ENCODE measurements around the gene MEGF6. TPM values are rescaled to one million over a fixed set of nuclear protein-coding genes. Genes with fewer than 3 reads are reported as not detected.
"Not testable (repeated sequence)": the region's sequence is repeated elsewhere in the genome, so short reads cannot be mapped to it uniquely, and the experiment has no call there.

Gene MEGF6
- total RNA-seq, 8 experiments from 2014 or later, result 0.40 to 14.0 (median 2.0) TPM

DNA sequence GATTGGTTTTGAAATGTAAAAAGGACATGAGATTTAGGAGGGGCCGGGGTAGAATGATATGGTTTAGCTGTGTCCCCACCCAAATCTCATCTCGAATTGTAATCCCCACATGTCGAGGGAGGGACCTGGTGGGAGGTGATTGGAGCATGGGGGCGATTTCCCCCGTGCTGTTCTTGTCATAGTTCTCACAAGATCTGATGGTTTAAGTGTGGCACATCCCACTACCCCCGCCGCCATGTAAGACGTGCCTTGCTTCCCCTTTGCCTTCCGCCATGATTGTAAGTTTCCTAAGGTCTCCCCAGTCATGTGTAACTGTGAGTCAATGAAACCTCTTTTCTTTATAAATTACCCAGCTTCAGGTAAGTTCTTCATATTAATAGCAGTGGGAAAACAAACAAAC is 10.8 kb upstream of the MEGF6 start:
- WGBS, 10 experiments, result 20 to 67% (median 54%) methylated on average over 1 to 8 of the region's 9 CpGs; no CpG with 5 or more reads in 2 of the 10 experiments
- H3K4me3 ChIP-seq; ATAC-seq (replicated peaks in 6 of 8); H3K27ac ChIP-seq: not testable (repeated sequence)
- peaks cover 32 to 41% of the 10 kb centered on the region in 2 donors for H3K4me1 ChIP-seq (replicated peaks in 1 of 2)
- in situ Hi-C loops (cut with MboI; ENCODE audit: low pct_unique_long_range_greater_than_20kb in 2 of 9, low sequenced_read_pairs in 9 of 9, unreplicated experiment in 9 of 9), result loop anchor here in 2 of 9 experiments (5.0 to 10.0 kb wide), 2 partner anchors 130 to 167 kb away; partner anchors contain the start of gene ARHGEF16 (in 1 of the 2)

DNA sequence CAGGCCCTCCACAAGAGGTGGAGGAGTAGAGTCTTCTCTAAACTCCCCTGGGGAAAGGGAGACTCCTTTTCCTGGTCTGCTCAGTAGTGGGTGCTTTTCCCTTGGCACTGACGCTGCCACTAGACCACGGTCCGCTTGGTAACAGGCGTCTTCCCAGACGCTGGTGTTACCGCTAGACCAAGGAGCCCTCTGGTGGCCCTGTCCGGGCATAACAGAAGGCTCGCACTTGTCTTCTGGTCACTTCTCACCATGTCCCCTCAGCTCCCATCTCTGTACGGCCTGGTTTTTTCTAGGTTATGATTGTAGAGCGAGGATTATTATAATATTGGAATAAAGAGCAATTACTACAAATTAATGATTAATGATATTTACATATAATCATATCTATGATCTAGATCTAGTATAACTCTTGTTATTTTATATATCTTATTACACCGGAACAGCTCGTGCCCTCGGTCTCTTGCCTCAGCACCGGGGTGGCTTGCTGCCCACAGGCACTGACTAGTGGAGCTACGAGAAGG is 9.9 kb upstream of the MEGF6 start:
- not testable (repeated sequence) for ATAC-seq (replicated peaks in 6 of 8)
- in situ Hi-C loops (cut with MboI; ENCODE audit: low pct_unique_long_range_greater_than_20kb in 2 of 9, low sequenced_read_pairs in 9 of 9, unreplicated experiment in 9 of 9), result loop anchor here in 2 of 9 experiments (5.0 to 10.0 kb wide), 2 partner anchors 129 to 166 kb away; partner anchors contain the start of gene ARHGEF16 (in 1 of the 2)
- H3K27ac ChIP-seq, result peak overlapping the region in 1 of 2 donors; percentile 25
- peak overlapping the region in 1 of 5 donors; percentile 25 for H3K4me3 ChIP-seq
- WGBS, 10 experiments, result 10 to 61% (median 55%) methylated on average over 2 to 6 of the region's 15 CpGs; no CpG with 5 or more reads in 5 of the 10 experiments
- H3K4me1 ChIP-seq (replicated peaks in 1 of 2), result peaks cover 32 to 40% of the 10 kb centered on the region in 2 donors

DNA sequence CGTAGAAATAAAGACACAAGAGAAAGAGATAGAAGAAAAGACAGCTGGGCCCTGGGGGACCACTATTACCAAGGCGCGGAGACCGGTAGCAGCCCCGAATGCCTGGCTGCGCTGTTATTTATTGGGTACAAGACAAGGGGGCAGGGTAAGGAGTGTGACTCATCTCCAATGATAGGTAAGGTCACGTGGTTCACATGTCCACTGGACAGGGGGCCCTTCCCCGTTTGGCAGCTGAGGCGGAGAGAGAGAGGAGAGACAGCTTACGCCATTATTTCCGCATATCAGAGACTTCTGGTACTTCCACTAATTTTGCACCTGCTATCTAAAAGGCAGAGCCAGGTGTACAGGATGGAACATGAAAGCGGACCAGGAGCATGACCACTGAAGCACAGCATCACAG is 9.4 kb upstream of the MEGF6 start:
- no peak for ATAC-seq (replicated peaks in 6 of 8)
- in situ Hi-C loops (cut with MboI; ENCODE audit: low pct_unique_long_range_greater_than_20kb in 2 of 9, low sequenced_read_pairs in 9 of 9, unreplicated experiment in 9 of 9), result loop anchor here in 2 of 9 experiments (5.0 to 10.0 kb wide), 2 partner anchors 128 to 166 kb away; partner anchors contain the start of gene ARHGEF16 (in 1 of the 2)
- WGBS, 10 experiments, result 0 to 100% (median 63%) methylated on average over 1 to 11 of the region's 12 CpGs; no CpG with 5 or more reads in 1 of the 10 experiments
- Histone ChIP-seq H3K4me3 (peak overlapping the region in 1 of 5 donors; percentile 25), H3K27ac (peak overlapping the region in 1 of 2 donors; percentile 25), H3K4me1 (replicated peaks in 1 of 2) (peaks cover 27 to 37% of the 10 kb centered on the region in 2 donors)

DNA sequence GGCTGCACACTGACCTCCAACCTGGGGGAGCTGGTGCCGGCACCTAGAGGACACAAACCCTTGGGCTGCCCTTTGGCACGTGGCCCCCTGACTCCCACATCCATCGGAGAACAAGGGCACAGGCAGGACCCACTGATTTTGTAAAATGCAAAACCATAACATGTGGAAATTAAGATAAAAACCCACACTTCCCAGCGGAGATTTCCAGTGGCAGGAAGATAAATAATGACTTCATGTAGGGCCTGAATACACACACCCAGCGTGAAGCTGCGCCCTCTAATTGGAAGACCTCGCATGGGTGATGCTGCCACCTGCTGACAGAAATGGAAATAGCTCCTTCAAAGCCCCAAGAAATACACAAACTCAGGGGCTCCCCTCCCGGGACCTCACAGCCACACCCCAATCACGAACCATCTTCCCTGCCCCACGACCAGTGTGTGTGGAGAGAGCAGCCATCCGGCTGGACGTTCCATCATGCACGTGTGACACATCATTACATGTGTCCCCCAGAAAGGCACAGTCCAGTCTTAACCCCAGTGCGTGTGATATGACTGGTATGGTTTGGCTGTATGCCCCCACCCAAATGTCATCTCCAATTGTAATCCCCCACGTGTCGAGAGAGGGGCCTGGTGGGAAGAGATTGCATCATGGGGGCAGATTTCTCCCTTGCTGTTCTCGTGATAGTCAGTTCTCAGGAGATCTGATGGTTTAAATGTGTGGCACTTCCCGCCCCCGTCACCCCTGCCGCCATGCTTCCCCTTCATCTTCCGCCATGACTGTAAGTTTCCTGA is 7.8 kb upstream of the MEGF6 start:
- no peak overlapping the region for H3K4me3 ChIP-seq
- 0 to 50% (median 27%) methylated on average over 2 to 14 of the region's 21 CpGs; no CpG with 5 or more reads in 4 of the 10 experiments for WGBS, 10 experiments
- in situ Hi-C loops (cut with MboI; ENCODE audit: low pct_unique_long_range_greater_than_20kb in 2 of 9, low sequenced_read_pairs in 9 of 9, unreplicated experiment in 9 of 9), result no loop called here
- ATAC-seq (replicated peaks in 6 of 8), result peak; percentile 69 to 90 (median 78)
- no peak overlapping the region for H3K27ac ChIP-seq
- H3K4me1 ChIP-seq (replicated peaks in 1 of 2), result peaks cover 31 to 45% of the 10 kb centered on the region in 2 donors

DNA sequence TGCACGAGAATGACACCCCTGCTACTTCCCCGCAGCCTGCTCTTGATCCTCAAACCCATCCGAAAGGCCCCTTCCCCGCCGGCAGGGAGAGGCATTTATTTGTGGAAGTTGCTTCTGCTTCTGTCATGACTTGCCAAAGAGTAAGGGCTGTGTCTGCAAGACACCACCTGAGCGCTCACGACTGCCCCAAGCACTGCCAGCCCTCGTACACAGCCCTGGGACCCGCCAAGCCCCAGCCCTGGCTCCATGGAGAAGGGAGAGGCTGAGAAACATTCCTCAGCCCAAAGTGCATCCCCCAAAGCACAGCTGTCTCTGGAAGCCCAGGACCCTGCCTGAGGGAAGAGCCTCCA is 7.2 kb upstream of the MEGF6 start:
- H3K27ac ChIP-seq, result no peak overlapping the region

DNA sequence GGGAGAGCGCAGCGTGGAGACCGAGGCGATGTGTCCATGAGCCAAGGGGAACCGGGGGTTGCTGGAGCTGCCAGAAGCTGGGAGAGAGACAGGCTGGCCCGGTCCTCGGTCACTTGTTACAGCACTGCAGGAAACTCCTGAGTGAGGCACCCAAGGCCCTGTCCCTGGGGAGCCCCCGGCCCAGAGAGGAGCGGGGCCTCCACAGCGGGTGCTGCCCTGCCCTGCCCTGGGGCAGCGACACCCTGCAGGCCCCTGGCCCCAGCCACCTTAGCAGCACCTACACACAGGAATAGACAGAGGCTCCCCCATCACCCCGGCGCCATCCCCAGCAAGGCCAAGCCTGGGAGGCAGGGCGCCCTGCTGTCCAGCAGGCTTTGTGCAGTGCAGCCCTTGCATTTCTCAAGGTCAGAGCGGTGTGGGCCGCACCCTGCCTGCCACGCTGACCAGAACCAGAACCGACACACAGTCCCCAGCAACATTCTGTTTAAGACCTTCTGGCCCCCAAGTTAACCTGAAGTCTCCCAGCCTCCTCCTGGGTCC is 6.6 kb upstream of the MEGF6 start:
- in situ Hi-C loops (cut with MboI; ENCODE audit: low pct_unique_long_range_greater_than_20kb in 2 of 9, low sequenced_read_pairs in 9 of 9, unreplicated experiment in 9 of 9), result no loop called here
- H3K4me3 ChIP-seq, result no peak overlapping the region
- peaks cover 25 to 37% of the 10 kb centered on the region in 2 donors for H3K4me1 ChIP-seq (replicated peaks in 1 of 2)
- WGBS, 10 experiments, result 50 to 90% (median 78%) methylated on average over 1 to 12 of the region's 18 CpGs; no CpG with 5 or more reads in 2 of the 10 experiments
- ATAC-seq (replicated peaks in 6 of 8), result no peak
- no peak overlapping the region for H3K27ac ChIP-seq

More for the DNA sequence above, 7.2 kb upstream of the MEGF6 start:
- Histone ChIP-seq H3K4me3 (no peak overlapping the region), H3K4me1 (replicated peaks in 1 of 2) (peaks cover 28 to 40% of the 10 kb centered on the region in 2 donors)
- 40 to 79% (median 74%) methylated on average over 1 to 5 of the region's 9 CpGs; no CpG with 5 or more reads in 5 of the 10 experiments for WGBS, 10 experiments
- in situ Hi-C loops (cut with MboI; ENCODE audit: low pct_unique_long_range_greater_than_20kb in 2 of 9, low sequenced_read_pairs in 9 of 9, unreplicated experiment in 9 of 9), result no loop called here
- ATAC-seq (replicated peaks in 6 of 8), result peak in 5 of 8 experiments; percentile 14 to 43 (median 18)

DNA sequence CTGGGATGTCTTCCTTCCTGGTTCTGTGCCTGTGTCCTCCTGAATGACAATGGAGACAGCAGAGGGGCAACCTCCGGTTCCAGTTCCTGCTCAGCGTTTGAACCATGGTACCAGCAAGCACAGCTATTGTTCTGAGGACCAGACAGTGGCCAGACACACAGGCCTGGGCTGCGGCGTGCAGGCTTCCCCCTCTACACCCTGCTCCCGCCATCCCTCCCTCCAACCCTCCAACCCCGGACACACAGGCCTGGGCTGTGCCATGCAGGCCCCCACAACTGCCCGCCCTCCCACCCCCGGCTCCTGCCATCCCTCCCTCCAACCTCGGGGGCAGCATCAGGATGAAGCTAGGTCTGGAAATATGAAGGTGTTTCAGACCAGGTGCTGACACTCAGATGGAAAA is 5.6 kb upstream of the MEGF6 start:
- in situ Hi-C loops (cut with MboI; ENCODE audit: low pct_unique_long_range_greater_than_20kb in 2 of 9, low sequenced_read_pairs in 9 of 9, unreplicated experiment in 9 of 9), result no loop called here
- 31 to 75% (median 60%) methylated on average over 1 to 2 of the region's 9 CpGs; no CpG with 5 or more reads in 6 of the 10 experiments for WGBS, 10 experiments

DNA sequence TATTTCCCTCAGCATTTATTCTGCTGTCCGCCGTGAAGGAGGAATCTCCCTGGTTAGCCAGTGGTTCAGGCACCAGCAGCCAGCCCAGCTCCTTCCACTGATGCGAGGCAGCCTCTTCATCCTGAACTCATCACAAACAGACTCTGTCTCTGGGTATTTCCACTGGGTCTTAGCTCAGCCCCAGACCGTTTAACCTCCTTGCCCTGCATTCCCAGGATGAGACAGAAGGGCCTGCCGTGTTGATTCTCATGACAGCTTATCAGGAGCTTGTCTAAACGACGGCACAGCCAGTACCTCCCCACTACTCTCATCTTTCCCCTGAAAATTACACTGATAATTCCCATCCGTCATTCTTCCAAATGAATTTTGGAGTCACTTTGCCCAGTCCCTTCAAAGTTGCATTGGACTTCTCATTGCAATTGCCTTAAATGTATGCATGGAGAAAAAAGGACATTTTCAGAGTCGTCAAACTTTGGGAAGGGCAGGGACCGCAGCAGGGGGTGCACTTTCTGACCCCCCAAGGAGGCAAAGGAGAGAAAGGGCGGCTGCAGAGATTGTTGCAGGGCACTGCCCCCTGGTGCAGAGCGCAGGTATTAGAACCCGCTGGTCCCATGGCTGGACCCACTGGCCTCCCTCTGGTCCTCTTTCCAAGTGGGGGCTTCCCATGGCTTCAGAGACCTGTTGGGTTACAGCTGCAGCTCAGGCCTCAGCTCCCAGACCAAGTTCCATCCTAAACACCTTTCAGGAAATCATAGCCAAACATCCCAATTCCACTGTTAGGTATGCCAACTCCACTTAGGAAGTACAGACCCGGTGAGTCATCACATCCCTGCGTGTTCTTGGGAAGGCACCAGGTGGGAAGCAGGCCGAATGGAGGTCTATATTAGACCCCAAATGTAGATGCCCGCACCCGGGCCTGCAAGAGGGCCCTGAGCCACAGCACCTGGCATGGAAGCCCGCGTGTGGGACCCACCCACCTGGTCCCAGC is 3.7 kb upstream of the MEGF6 start:
- Histone ChIP-seq H3K4me3 (no peak overlapping the region), H3K4me1 (replicated peaks in 1 of 2) (peaks cover 28 to 37% of the 10 kb centered on the region in 2 donors), H3K27ac (no peak overlapping the region)
- ATAC-seq (replicated peaks in 6 of 8), result no peak
- in situ Hi-C loops (cut with MboI; ENCODE audit: low pct_unique_long_range_greater_than_20kb in 2 of 9, low sequenced_read_pairs in 9 of 9, unreplicated experiment in 9 of 9), result no loop called here
- 24 to 60% (median 44%) methylated on average over 2 to 16 of the region's 20 CpGs for WGBS, 10 experiments

More for the DNA sequence above, 5.6 kb upstream of the MEGF6 start:
- no peak for ATAC-seq (replicated peaks in 6 of 8)
- no peak overlapping the region for H3K4me3 ChIP-seq
- no peak overlapping the region for H3K27ac ChIP-seq
- H3K4me1 ChIP-seq (replicated peaks in 1 of 2), result peaks cover 25 to 38% of the 10 kb centered on the region in 2 donors

DNA sequence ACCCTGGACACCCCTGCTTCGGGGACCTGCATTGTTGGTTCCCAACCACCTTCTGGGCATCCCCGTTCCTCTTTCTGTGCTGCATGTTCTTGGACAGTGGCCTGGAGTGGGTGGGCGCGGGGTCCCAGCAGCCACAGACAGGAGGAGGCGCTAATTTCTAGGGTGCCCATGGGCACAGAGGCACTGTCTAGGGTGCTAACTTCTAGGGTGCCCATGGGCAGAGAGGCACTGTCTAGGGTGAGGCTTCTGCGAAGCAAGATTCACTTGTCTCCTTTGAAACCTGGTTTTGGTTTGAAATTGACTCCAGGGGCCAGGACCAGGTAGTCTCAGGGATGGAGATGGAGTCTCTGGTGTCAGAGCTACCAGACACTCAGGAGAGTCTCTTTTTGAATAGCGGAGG is 815 bp upstream of the MEGF6 start:
- H3K27ac ChIP-seq, result no peak overlapping the region
- no peak for ATAC-seq (replicated peaks in 6 of 8)
- peaks cover 46 to 53% of the 10 kb centered on the region in 2 donors for H3K4me1 ChIP-seq (replicated peaks in 1 of 2)
- WGBS, 10 experiments, result 17 to 100% (median 71%) methylated on average over 1 to 6 of the region's 7 CpGs; no CpG with 5 or more reads in 2 of the 10 experiments
- in situ Hi-C loops (cut with MboI; ENCODE audit: low pct_unique_long_range_greater_than_20kb in 2 of 9, low sequenced_read_pairs in 9 of 9, unreplicated experiment in 9 of 9), result no loop called here
- no peak overlapping the region for H3K4me3 ChIP-seq

DNA sequence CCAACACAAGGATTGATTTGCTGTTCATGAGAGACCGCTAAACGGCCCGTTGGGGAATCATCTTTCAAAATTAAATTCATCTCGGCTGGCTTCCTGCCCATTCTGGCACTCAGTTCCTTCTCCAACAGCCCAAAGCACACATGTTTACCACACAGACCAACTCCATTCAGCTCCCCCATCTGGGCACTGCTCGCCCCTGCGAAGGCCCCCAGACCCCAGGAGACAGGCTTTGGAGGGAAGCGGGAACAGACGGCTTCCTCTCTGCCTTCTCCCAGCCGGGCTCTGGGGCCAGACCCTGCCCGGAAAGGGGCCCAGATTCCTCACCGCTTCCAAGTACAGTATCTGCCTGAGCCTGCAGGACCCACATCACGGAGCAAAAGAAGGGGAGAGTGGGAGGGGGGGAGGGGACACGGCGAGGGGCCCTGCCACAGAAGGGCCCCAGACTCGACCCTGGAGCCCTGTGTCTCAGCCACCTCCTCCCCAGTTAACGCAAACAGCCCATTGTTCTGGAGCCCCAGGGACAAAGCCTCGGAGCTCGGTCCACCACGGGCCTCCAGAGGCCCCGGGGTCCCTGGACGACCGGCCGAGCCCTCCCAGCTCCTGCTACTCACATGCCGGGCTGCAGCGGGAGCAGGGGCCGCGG is 660 bp downstream of the MEGF6 start:
- peak overlapping the region; percentile 20 to 38 (median 25) for H3K4me3 ChIP-seq
- in situ Hi-C loops (cut with MboI; ENCODE audit: low pct_unique_long_range_greater_than_20kb in 2 of 9, low sequenced_read_pairs in 9 of 9, unreplicated experiment in 9 of 9), result no loop called here
- ATAC-seq (replicated peaks in 6 of 8), result peak in 6 of 8 experiments; percentile 7 to 33 (median 11)
- WGBS, 10 experiments, result 0 to 4% (median 2%) methylated on average over 1 to 20 of the region's 27 CpGs; no CpG with 5 or more reads in 5 of the 10 experiments
- H3K4me1 ChIP-seq (replicated peaks in 1 of 2), result peaks cover 53 to 60% of the 10 kb centered on the region in 2 donors
- H3K27ac ChIP-seq, result no peak overlapping the region

DNA sequence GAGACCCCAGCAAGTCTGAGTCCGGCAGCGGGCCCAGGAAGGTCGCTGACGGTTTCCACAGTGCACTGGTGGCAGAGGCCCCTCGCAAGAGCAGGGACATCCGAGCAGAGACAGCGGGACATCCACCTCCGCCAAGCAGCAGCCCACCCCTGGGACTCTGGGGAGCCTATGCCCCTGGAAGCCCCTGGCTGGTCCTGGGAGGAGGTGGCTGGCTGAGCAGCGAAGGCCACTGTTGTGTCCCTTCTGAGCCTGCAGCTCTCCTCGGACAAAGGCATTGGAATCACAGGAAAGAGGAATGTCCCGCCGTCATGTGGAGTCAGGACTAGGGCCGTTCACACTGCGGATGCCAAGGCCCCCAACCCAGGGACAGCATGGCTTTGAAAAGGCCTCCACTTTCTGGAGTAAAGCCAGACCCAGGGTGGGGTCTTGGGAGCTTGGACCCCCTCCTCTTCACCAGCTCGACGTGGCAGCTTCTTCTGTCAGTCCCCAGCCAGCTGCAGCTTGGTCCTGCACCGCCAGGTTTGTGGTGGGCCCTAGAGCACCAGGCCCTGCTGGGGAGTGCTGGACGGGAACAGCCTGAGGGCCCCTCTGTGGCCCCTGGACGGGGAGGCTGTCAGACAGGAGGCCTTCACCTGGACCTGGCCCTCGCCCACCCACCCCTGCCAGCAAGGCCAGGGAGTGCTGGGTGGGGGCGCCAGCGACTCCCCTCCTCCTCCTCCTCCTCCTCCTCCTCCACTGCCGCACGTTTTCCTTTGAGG is 1.4 kb downstream of the MEGF6 start:
- peak overlapping the region; percentile 4 for H3K27ac ChIP-seq
- H3K4me3 ChIP-seq, result peak overlapping the region in 1 of 5 donors; percentile 38
- peaks cover 52 to 58% of the 10 kb centered on the region in 2 donors for H3K4me1 ChIP-seq (replicated peaks in 1 of 2)
- WGBS, 10 experiments, result 46 to 83% (median 55%) methylated on average over 1 to 13 of the region's 24 CpGs; no CpG with 5 or more reads in 5 of the 10 experiments
- peak in 1 of 8 experiments; percentile 3 for ATAC-seq (replicated peaks in 6 of 8)
- in situ Hi-C loops (cut with MboI; ENCODE audit: low pct_unique_long_range_greater_than_20kb in 2 of 9, low sequenced_read_pairs in 9 of 9, unreplicated experiment in 9 of 9), result no loop called here

Data from motor neuron (in vitro differentiated cells).